HG03520 (cell line): Measurements from ENCODE around the gene B3GLCT.
"Not testable (repeated sequence)": the region's sequence is repeated elsewhere in the genome, so short reads cannot be mapped to it uniquely, and the experiment has no call there.

Source experiments
- ATAC-seq: cut with Tn5 transposase; IDR thresholded peaks from one replicate; pipeline ENCODE4 v1.9.1; 2021; ENCODE audit warnings: mild to moderate bottlenecking, moderate library complexity; ENCODE audit not compliant: unreplicated experiment

B3GLCT gene

DNA sequence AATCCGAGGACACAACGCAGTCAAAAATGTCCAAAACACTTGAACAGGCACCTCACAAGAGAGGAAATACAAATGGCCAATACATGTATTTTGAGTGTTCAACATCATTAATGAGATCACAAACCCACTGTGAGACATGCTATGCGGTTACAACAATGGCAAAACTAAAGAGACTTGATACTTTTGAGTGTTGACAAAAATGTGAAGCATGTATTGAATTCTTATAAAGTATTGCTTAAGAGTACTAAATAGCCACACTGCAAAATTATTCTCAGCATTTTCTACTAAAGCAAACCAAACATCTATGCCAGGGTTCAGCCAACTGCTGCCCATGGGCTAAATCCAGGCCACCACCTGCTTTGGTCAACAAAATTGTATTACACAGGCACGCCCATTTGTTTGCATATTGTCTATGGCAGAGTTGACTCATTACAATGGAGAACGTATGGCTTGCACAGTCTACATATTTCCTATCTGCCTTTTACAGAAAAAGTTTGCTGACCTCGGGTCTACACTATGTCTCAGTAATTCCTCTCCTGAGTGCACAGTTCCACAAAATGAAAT lies 135.3 kb downstream of the B3GLCT start:
- ATAC-seq = no peak

- not testable (repeated sequence) for ATAC-seq
Observed at GRCh38 chr13:31339616-31340015, 139.8 kb downstream of the B3GLCT start.

DNA sequence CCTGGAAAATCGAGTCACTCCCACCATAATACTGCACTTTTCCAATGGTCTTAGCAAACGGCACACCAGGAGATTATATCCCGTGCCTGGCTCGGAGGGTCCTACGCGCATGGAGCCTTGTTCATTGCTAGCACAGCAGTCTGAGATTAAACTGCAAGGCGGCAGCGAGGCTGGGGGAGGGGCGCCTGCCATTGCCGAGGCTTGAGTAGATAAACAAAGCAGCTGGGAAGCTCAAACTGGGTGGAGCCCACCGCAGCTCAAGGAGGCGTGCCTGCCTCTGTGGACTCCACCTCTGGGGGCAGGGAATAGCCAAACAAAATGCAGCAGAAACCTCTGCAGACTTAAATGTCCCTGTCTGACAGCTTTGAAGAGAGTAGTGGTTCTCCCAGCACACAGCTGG lies 141.1 kb downstream of the B3GLCT start:
- ATAC-seq = not testable (repeated sequence)

DNA sequence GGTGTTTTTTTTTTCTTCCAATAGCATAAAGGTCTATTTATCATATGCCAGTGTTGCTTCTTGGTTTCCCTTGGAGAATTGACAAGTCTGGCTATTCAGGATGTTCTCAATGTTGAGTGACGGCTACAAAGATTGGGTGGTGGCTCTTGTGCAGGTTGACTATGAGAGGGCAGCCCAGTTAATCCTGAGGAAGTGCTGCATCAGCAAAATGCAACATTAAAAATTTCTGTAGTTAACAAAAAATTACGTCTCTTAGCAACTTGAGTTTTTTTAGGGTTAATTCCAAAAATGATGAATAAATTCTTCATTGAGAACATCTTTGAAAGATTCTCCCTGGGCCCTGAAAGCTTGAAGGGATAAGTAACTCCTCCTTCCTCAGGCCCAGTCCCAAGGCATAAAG lies 147.1 kb downstream of the B3GLCT start:
- no peak for ATAC-seq

- no peak for ATAC-seq
Observed at GRCh38 chr13:31349156-31349555, 149.4 kb downstream of the B3GLCT start.

DNA sequence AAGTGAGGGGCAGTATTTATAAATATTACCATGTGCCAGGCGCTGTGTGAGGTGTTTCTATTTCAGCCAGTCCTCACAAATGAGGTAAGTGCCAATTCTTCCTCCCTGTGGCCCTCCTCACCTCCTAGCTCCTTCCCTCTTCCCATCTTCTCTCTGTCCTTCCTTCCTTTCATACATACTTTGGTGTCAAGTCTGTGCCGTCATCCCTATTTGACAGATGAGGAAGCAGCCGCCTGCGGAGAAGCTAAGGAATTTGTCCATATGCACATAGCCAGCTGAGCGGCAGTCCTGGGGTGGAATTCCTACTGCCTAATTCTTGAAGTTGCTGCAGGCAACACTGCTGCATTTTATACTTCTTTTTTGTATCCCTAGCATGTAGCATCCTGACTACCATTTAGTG lies 150.8 kb downstream of the B3GLCT start:
- no peak for ATAC-seq

DNA sequence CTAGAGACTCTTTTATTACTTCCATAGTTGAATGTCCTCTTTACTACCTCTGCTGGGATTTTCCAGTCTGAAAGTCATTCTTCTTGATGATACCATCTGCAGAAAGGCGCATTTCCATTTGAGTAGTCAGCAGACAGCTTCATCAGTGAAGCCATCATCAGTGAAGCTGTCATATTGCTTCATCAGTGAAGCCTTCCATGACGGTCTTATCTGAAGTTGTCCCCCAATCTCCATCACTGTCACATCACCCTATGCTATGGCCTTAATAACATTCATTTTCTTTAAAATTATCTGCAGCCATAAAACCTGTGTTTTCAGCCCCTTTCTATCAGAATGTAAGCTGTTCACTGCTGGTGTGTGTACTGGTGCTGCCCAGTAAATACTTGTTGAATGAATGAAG lies 151.6 kb downstream of the B3GLCT start:
- ATAC-seq = no peak

DNA sequence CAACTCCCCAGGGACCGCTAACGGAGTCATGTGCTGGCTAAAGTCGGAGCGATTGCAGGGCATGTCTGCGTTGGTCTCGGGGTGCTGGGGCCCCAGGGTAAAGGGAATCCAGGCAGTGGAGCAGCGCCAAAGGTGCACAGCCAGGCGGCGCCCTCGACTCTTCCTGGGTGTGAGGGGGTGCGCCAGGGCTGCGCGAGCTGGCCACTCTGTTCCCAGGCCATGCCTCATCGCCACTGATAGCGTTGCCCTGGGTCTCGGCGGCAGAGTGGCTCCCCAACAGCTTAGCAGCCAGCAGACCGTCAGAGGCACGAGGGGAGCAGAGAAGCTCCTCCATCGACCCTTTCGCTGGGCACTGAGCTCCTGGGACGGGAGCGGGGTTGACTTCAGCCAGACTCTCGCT lies 152.7 kb downstream of the B3GLCT start:
- ATAC-seq = no peak

- no peak for ATAC-seq
Observed at GRCh38 chr13:31355001-31355400, 155.2 kb downstream of the B3GLCT start.

GRCh38 chr13:31356991-31357390 lies 157.2 kb downstream of the B3GLCT start:
- no peak for ATAC-seq

DNA sequence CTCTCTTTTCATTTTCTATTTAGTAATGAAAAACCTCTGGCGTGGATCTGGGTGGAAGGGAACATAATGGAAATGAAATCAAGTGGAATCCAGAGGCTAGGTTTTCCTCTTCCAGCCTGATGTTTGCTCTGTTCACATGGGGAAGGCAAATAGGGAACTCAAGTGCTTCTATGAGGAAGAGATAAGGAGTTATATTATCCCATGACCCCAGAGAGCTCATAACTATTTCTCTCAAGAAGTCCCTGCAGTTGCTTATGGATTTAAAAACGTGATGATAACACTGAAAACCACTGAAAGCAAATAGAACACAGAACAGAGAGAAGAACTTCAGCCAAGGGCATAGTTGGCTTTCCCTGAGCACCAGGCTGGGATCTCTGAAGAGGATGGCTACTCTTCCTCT lies 157.8 kb downstream of the B3GLCT start:
- ATAC-seq = no peak

GRCh38 chr13:31361673-31362072 lies 161.9 kb downstream of the B3GLCT start:
- ATAC-seq = no peak

GRCh38 chr13:31365630-31366029 lies 165.9 kb downstream of the B3GLCT start:
- no peak for ATAC-seq

DNA sequence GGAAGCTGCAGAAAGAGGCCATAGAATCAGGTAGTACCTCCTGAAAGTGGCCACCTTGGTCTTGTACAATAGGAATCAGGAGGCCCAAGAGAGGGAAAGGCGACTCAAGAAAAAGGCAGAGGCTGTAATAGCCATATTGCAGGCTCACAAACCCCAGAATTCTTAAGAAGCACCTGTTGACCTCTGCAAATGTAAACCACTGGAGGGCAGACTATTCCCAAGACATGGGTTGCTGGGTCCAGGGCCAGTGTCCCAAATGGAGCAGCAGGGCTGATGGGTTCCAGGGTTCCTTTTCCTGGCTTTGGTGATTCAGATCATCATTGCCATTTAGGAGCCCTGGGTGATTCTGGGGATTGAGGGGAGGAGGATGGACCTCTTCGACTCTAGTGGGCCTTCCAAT lies 167.6 kb downstream of the B3GLCT start:
- ATAC-seq = no peak

GRCh38 chr13:31369213-31369612 lies 169.4 kb downstream of the B3GLCT start:
- ATAC-seq = no peak

DNA sequence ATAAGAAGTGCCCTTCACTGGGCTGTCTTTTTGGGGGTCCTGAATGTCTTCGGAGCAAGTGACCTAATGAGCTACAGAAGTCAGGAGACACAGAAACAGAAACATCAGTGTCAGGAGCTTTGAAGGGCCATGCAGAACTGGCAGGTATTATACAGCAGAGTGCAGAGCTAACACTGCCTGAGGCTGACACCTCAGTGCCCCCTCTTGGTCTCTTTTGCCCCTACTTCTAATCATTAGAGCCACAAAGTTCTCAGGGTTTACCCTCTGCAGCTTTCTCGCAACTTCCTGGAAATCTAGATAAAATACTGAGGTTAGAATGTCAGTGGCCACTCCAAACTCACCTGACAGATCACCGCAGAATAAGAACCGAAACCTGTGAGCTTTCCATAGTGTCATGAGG lies 172.7 kb downstream of the B3GLCT start:
- ATAC-seq = no peak

DNA sequence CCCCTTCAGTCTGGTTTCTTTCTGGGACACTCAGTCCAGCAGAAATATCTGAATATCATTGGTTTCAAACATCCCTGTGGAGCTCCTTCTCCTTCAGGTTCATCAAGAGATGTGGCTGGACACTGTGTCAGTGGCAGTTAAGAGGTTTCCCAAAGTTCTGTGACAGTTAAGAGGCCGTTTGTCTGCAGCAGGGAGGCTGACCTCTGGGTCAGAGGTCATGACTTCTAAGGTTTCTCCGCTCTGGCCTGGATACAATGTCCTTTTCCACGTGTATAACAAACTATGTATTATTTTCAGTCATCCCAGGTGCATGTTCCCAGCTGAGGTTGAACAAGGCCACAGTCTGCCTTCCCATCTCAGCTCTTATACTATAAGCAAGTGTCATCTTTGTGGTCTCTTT lies 174.9 kb downstream of the B3GLCT start:
- ATAC-seq = no peak

- ATAC-seq = peak; percentile 76
Observed at GRCh38 chr13:31377946-31378345, 178.2 kb downstream of the B3GLCT start.

- no peak for ATAC-seq
Observed at GRCh38 chr13:31380715-31381114, 180.9 kb downstream of the B3GLCT start.
